ENCODE results near the gene NAT10. TPM values are rescaled to one million over a fixed set of nuclear protein-coding genes. Genes with fewer than 3 reads are reported as not detected.
"Not testable (repeated sequence)": the region's sequence is repeated elsewhere in the genome, so short reads cannot be mapped to it uniquely, and the experiment has no call there.

NAT10 gene
- total RNA-seq, 5 donors from 2014 or later (not counting 1 experiment from before 2014, with no cell fraction given): 55.0 to 84.0 (median 73.5) TPM

DNA sequence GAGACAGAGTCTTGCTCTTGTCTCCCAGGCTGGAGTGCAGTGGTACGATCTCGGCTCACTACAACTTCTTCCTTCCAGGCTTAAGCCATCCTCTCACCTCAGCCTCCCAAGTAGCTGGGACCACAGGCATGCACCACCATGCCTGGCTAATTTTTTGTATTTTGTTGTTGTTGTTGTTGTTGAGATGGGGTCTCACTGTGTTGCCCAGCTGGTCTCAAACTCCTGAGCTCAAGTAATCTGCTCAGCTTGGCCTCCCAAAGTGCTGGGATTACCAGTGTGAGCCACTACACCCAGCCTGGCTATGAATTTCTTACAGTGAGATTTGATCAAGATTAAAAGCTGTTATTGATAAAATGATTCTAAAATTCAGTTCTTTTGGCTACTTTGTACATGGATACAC is 10.5 kb upstream of the NAT10 start:
- H3K4me1 ChIP-seq (ENCODE audit: control insufficient read depth in 1 of 2, extremely low read depth in 1 of 2, insufficient read depth in 2 of 2, low read length in 2 of 2); H3K27me3 Mint-ChIP-seq; H3K4me3 ChIP-seq (ENCODE audit: control insufficient read depth in 1 of 2, extremely low read depth in 1 of 2, low read length in 1 of 2); H3K27me3 ChIP-seq (replicated peaks in 1 of 2; ENCODE audit: control insufficient read depth in 2 of 2, extremely low read depth in 1 of 2, insufficient read depth in 2 of 2, low read length in 1 of 2); DNase-seq; ATAC-seq (replicated peaks in 1 of 4); H3K9me3 ChIP-seq; H3K4me1 Mint-ChIP-seq; H3K9me3 Mint-ChIP-seq; H3K27ac ChIP-seq (ENCODE audit: low read length); POLR2A ChIA-PET; H3K4me3 Mint-ChIP-seq; H3K27ac Mint-ChIP-seq: not testable (repeated sequence)
- WGBS (ENCODE audit: insufficient coverage): no CpG with 5 or more reads among the region's 2 CpGs
- peaks cover 13 to 95% of the 10 kb centered on the region in 2 donors for H3K36me3 ChIP-seq (ENCODE audit: control insufficient read depth in 2 of 2, extremely low read depth in 1 of 2, insufficient read depth in 1 of 2, low read length in 1 of 2)
- CTCF ChIA-PET: interaction anchor here in 1 of 2 donors (1.1 kb wide), 1 partner anchor 97 kb away, joined by 3 read pairs; no protein-coding TSS in a partner anchor
- peaks cover 57% of the 10 kb centered on the region for H3K36me3 Mint-ChIP-seq

DNA sequence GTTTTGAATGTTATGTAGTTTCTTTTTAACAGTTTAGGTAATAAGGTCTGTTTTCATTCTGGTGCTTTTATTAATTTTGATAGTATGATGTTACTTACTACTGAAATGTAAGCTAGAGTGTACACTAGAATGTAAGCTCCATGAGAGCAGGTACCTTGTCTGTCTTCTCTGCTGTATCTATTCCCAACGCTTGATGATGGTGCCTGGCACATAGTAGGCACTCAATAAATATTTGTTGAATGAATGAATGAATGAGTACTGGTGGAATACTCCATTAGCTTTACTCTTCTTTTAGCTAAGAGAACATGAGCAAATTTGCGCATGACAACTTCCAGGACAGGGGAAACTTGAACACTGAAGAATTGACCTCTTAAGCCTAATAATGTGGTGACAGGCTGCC is 6.6 kb upstream of the NAT10 start:
- no peaks in the 10 kb centered on the region for H3K27me3 Mint-ChIP-seq

DNA sequence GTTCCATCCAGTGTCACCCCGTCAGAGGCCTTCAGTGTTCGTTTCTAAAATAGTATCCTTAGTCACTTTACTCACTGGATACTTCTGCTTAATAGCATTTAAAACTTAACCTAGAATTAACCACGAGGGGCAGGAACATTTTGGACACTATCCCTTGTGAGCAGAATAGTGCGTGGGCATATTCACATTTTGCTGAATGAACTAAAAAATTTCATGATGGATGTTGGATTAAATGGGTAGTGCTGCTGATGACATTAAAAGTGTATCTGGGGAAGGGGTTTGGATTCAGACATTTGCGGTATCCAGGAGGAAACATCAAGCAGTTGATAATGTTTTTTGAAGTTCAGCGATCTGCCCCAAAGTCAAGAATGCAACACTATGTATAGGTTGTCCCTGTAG is 750 bp upstream of the NAT10 start:
- Histone ChIP-seq H3K27me3 (replicated peaks in 1 of 2; ENCODE audit: control insufficient read depth in 2 of 2, extremely low read depth in 1 of 2, insufficient read depth in 2 of 2, low read length in 1 of 2) (no peaks in the 10 kb centered on the region), H3K4me3 (ENCODE audit: control insufficient read depth in 1 of 2, extremely low read depth in 1 of 2, low read length in 1 of 2) (peak overlapping the region; percentile 82 to 94), H3K27ac (ENCODE audit: low read length) (peak overlapping the region; percentile 98), H3K9me3 (no peaks in the 10 kb centered on the region), H3K36me3 (ENCODE audit: control insufficient read depth in 2 of 2, extremely low read depth in 1 of 2, insufficient read depth in 1 of 2, low read length in 1 of 2) (peaks cover 5 to 31% of the 10 kb centered on the region in 2 donors), H3K4me1 (ENCODE audit: control insufficient read depth in 1 of 2, extremely low read depth in 1 of 2, insufficient read depth in 2 of 2, low read length in 2 of 2) (peaks cover 22 to 27% of the 10 kb centered on the region in 2 experiments)
- ATAC-seq (replicated peaks in 1 of 4) (no peak), DNase-seq (no peak)
- no peaks in the 10 kb centered on the region for H3K9me3 Mint-ChIP-seq
- peaks cover 23% of the 10 kb centered on the region for H3K36me3 Mint-ChIP-seq
- ChIA-PET CTCF (interaction anchor here in 1 of 2 donors (0.8 to 1.2 kb wide), 6 partner anchors 32 to 253 kb away, joined by 3 to 9 read pairs (median 3); partner anchors contain the start of genes ABTB2 and CAPRIN1), POLR2A (interaction anchor here in 1 of 2 donors (0.7 to 1.1 kb wide), 5 partner anchors 14 to 54 kb away, joined by 3 to 5 read pairs (median 4); no protein-coding TSS in a partner anchor)
- H3K4me1 Mint-ChIP-seq: peaks cover 55 to 59% (median 57%) of the 10 kb centered on the region in 3 donors
- H3K27me3 Mint-ChIP-seq: no peaks in the 10 kb centered on the region
- 16% methylated on average over 3 of the region's 6 CpGs for WGBS (ENCODE audit: insufficient coverage)
- H3K4me3 Mint-ChIP-seq: peak overlapping the region; percentile 94 to 96 (median 95)
- peak overlapping the region; percentile 99 for H3K27ac Mint-ChIP-seq

More for the DNA sequence above, 6.6 kb upstream of the NAT10 start:
- Histone ChIP-seq H3K36me3 (ENCODE audit: control insufficient read depth in 2 of 2, extremely low read depth in 1 of 2, insufficient read depth in 1 of 2, low read length in 1 of 2) (peaks cover 9 to 67% of the 10 kb centered on the region in 2 donors), H3K27me3 (replicated peaks in 1 of 2; ENCODE audit: control insufficient read depth in 2 of 2, extremely low read depth in 1 of 2, insufficient read depth in 2 of 2, low read length in 1 of 2) (no peaks in the 10 kb centered on the region), H3K4me3 (ENCODE audit: control insufficient read depth in 1 of 2, extremely low read depth in 1 of 2, low read length in 1 of 2) (no peak overlapping the region), H3K4me1 (ENCODE audit: control insufficient read depth in 1 of 2, extremely low read depth in 1 of 2, insufficient read depth in 2 of 2, low read length in 2 of 2) (no peaks in the 10 kb centered on the region), H3K9me3 (no peaks in the 10 kb centered on the region), H3K27ac (ENCODE audit: low read length) (no peak overlapping the region)
- Mint-ChIP-seq H3K27ac (no peak overlapping the region), H3K36me3 (peaks cover 37% of the 10 kb centered on the region), H3K4me1 (peaks cover 2 to 8% (median 6%) of the 10 kb centered on the region in 3 donors), H3K4me3 (no peak overlapping the region), H3K9me3 (no peaks in the 10 kb centered on the region)
- ChIA-PET POLR2A (interaction anchor here (0.6 to 1.5 kb wide), 4 partner anchors 9 to 369 kb away, joined by 3 read pairs; no protein-coding TSS in a partner anchor), CTCF (interaction anchor here (0.8 to 1.0 kb wide), 2 partner anchors 13 to 111 kb away, joined by 3 to 6 read pairs; no protein-coding TSS in a partner anchor)
- 100% methylated on average over 1 of the region's 2 CpGs for WGBS (ENCODE audit: insufficient coverage)
- ATAC-seq (replicated peaks in 1 of 4) (no peak), DNase-seq (no peak)

DNA sequence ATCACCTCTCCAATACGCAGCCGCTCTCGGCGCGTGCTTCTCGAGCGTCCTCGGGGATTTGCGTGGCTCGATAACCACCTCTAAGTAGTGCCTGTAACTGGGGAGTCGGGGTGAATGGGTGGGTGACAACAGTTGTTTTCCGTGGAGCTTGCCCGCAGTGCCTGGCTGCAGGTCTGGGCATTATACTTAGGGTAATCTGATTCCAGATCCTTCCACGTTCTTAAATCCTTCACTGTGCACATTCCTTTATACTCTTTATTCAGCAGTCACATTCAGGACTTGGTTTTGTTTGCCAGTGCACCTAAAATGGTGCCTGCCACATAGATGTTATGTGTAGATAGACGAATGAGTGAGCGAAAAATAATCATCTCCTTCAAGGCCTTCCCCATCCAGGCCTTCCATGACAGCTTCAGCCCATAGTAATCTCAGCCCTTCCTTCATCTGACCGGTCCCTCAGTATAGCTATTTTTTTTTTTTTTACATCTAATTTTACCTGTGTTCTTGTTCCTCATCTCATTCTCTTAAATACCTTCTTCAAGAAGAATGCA is 602 bp downstream of the NAT10 start:
- CTCF ChIA-PET: interaction anchor here (0.6 to 1.5 kb wide), 7 partner anchors 55 to 252 kb away, joined by 3 to 9 read pairs (median 3); partner anchors contain the start of genes ABTB2 (in 1 of the 2) and CAPRIN1 (in 1 of the 2)
- POLR2A ChIA-PET: interaction anchor here (0.6 to 1.1 kb wide), 5 partner anchors 16 to 1061 kb away, joined by 3 to 5 read pairs (median 4); no protein-coding TSS in a partner anchor
- Histone ChIP-seq H3K4me1 (ENCODE audit: control insufficient read depth in 1 of 2, extremely low read depth in 1 of 2, insufficient read depth in 2 of 2, low read length in 2 of 2) (peaks cover 22 to 27% of the 10 kb centered on the region in 2 experiments), H3K36me3 (ENCODE audit: control insufficient read depth in 2 of 2, extremely low read depth in 1 of 2, insufficient read depth in 1 of 2, low read length in 1 of 2) (peaks cover 5 to 32% of the 10 kb centered on the region in 2 donors), H3K27me3 (replicated peaks in 1 of 2; ENCODE audit: control insufficient read depth in 2 of 2, extremely low read depth in 1 of 2, insufficient read depth in 2 of 2, low read length in 1 of 2) (no peaks in the 10 kb centered on the region), H3K4me3 (ENCODE audit: control insufficient read depth in 1 of 2, extremely low read depth in 1 of 2, low read length in 1 of 2) (peak overlapping the region; percentile 82 to 94), H3K27ac (ENCODE audit: low read length) (peak overlapping the region; percentile 98), H3K9me3 (no peaks in the 10 kb centered on the region)
- Mint-ChIP-seq H3K27me3 (no peaks in the 10 kb centered on the region), H3K9me3 (no peaks in the 10 kb centered on the region), H3K27ac (peak overlapping the region; percentile 99), H3K4me3 (peak overlapping the region; percentile 94 to 96 (median 95)), H3K4me1 (peaks cover 58 to 63% (median 62%) of the 10 kb centered on the region in 3 donors), H3K36me3 (peaks cover 19% of the 10 kb centered on the region)
- DNase-seq (peak in 1 of 35 experiments; percentile 3), ATAC-seq (replicated peaks in 1 of 4) (peak in 1 of 4 experiments; percentile 14)
- 11% methylated on average over 1 of the region's 17 CpGs for WGBS (ENCODE audit: insufficient coverage)

DNA sequence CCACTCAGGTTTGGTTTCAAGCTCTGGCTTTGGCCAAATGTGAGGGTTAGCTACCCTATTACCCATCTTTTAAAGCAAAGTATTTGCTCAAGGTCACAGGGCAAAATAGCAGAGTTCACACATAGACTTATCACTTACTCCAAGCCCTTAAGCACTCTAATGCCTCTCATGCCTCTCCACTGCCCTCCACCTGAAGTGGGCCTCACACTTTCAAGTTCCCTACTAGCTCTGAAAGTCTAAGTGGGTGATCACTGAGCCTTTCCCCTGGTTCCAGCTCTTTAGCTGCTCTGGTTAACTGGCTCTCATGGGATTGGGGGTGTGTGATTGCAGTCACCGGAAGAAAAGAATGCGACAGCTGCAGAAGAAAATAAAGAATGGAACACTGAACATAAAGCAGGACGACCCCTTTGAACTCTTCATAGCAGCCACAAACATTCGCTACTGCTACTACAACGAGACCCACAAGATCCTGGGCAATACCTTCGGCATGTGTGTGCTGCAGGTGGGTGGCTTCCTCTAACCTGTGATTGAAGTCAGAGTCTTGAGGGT is 6.4 kb downstream of the NAT10 start:
- DNase-seq (no peak), ATAC-seq (replicated peaks in 1 of 4) (no peak)
- H3K27ac ChIP-seq (ENCODE audit: low read length): no peak overlapping the region
- no peaks in the 10 kb centered on the region for H3K9me3 Mint-ChIP-seq
- H3K9me3 ChIP-seq: no peaks in the 10 kb centered on the region
- no CpG with 5 or more reads among the region's 6 CpGs for WGBS (ENCODE audit: insufficient coverage)
- ChIA-PET CTCF (interaction anchor here in 1 of 2 donors (0.8 kb wide), 1 partner anchor 66 kb away, joined by 3 read pairs; no protein-coding TSS in a partner anchor), POLR2A (interaction anchor here in 1 of 2 donors (0.6 kb wide), 1 partner anchor 40 kb away, joined by 4 read pairs; no protein-coding TSS in a partner anchor)
- no peaks in the 10 kb centered on the region for H3K27me3 Mint-ChIP-seq
- H3K4me3 ChIP-seq (ENCODE audit: control insufficient read depth in 1 of 2, extremely low read depth in 1 of 2, low read length in 1 of 2): no peak overlapping the region
- H3K27ac Mint-ChIP-seq: no peak overlapping the region
- peaks cover under 1 to 7% of the 10 kb centered on the region in 2 experiments for H3K4me1 ChIP-seq (ENCODE audit: control insufficient read depth in 1 of 2, extremely low read depth in 1 of 2, insufficient read depth in 2 of 2, low read length in 2 of 2)
- peaks cover 25 to 30% (median 28%) of the 10 kb centered on the region in 3 donors for H3K4me1 Mint-ChIP-seq
- H3K36me3 ChIP-seq (ENCODE audit: control insufficient read depth in 2 of 2, extremely low read depth in 1 of 2, insufficient read depth in 1 of 2, low read length in 1 of 2): peaks cover 22 to 88% of the 10 kb centered on the region in 2 donors
- no peaks in the 10 kb centered on the region for H3K27me3 ChIP-seq (replicated peaks in 1 of 2; ENCODE audit: control insufficient read depth in 2 of 2, extremely low read depth in 1 of 2, insufficient read depth in 2 of 2, low read length in 1 of 2)
- H3K4me3 Mint-ChIP-seq: no peak overlapping the region
- peaks cover 56% of the 10 kb centered on the region for H3K36me3 Mint-ChIP-seq

DNA sequence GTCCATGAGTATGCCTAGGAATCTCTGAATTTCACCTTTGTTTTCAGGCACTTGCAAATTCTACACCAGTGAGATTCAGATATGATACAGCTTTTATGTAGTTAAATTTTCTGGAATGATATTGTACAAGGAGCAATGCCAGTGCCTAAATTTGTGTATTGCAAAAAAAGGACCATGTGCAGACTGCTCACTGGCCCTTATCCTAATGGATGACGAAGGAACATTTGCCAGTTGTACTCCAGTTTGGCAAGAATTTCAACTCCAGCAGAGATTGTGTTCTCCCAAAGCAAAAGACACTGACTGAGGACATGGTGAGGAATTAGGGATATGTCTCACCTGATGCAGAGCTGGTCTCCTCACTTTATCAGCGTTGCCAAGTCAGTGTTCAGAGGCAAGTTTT is 8.6 kb downstream of the NAT10 start:
- no peaks in the 10 kb centered on the region for H3K27me3 Mint-ChIP-seq
- H3K36me3 Mint-ChIP-seq: peaks cover 66% of the 10 kb centered on the region
- H3K9me3 Mint-ChIP-seq: no peaks in the 10 kb centered on the region
- no peaks in the 10 kb centered on the region for H3K4me1 ChIP-seq (ENCODE audit: control insufficient read depth in 1 of 2, extremely low read depth in 1 of 2, insufficient read depth in 2 of 2, low read length in 2 of 2)
- no peaks in the 10 kb centered on the region for H3K9me3 ChIP-seq
- CTCF ChIA-PET: interaction anchor here in 1 of 2 donors (0.6 kb wide), 1 partner anchor 22 kb away, joined by 3 read pairs; no protein-coding TSS in a partner anchor
- ATAC-seq (replicated peaks in 1 of 4) (no peak), DNase-seq (no peak)
- H3K36me3 ChIP-seq (ENCODE audit: control insufficient read depth in 2 of 2, extremely low read depth in 1 of 2, insufficient read depth in 1 of 2, low read length in 1 of 2): peaks cover 37 to 97% of the 10 kb centered on the region in 2 donors
- no peak overlapping the region for H3K4me3 Mint-ChIP-seq
- peaks cover 10 to 13% (median 12%) of the 10 kb centered on the region in 3 donors for H3K4me1 Mint-ChIP-seq
- 88% methylated on average over 2 of the region's 2 CpGs for WGBS (ENCODE audit: insufficient coverage)
- H3K27ac ChIP-seq (ENCODE audit: low read length): no peak overlapping the region
- no peak overlapping the region for H3K27ac Mint-ChIP-seq
- H3K27me3 ChIP-seq (replicated peaks in 1 of 2; ENCODE audit: control insufficient read depth in 2 of 2, extremely low read depth in 1 of 2, insufficient read depth in 2 of 2, low read length in 1 of 2): no peaks in the 10 kb centered on the region
- no peak overlapping the region for H3K4me3 ChIP-seq (ENCODE audit: control insufficient read depth in 1 of 2, extremely low read depth in 1 of 2, low read length in 1 of 2)
- POLR2A ChIA-PET: no interaction called here
